Measurements from ENCODE around the gene SRRM5. TPM values are rescaled to one million over a fixed set of nuclear protein-coding genes. Genes with fewer than 3 reads are reported as not detected.

SRRM5 gene
- polyA plus RNA-seq, 2 of the 4 experiments (the other 2 are of a cell fraction), result 0.47 to 0.50 TPM

GRCh38 chr19:43575955-43576878 is 35.7 kb upstream of the SRRM5 start:
- DNase-seq (ENCODE audit: low read depth in 1 of 2, low spot score in 1 of 2) (no peak), ATAC-seq (peak in 1 of 2 experiments; percentile 6; a peak in 2 of 6 replicates), FAIRE-seq (no peak)
- ChIA-PET POLR2A (interaction anchor here (1.4 to 2.4 kb wide), 2 partner anchors 8 to 21 kb away, joined by 3 to 17 read pairs; partner anchors contain the start of genes IRGQ and ZNF576), CTCF (interaction anchor here (1.5 to 3.0 kb wide), 5 partner anchors 10 to 129 kb away, joined by 4 to 24 read pairs (median 9); no protein-coding TSS in a partner anchor)
- H3K27ac ChIP-seq, result peak overlapping the region; percentile 74 to 86
- WGBS (ENCODE audit: missing lambda C conversion rate), result 82% methylated on average over 37 of the region's 37 CpGs
- no peaks in the 10 kb centered on the region for H3K9me3 ChIP-seq
- H3K4me2 ChIP-seq, result peak overlapping the region; percentile 95
- H3K4me1 ChIP-seq, result peaks cover 11% of the 10 kb centered on the region
- peak overlapping the region; percentile 84 for H3K4me3 ChIP-seq
- no peak for TF ChIP-seq ZSCAN20 (CRISPR knock-in tag; IDR thresholded peaks at IDR 0.05)
- TF ChIP-seq JUNB (IDR thresholded peaks at IDR 0.05), result no peak
- no peak for TF ChIP-seq HMGXB4 (CRISPR knock-in tag; IDR thresholded peaks at IDR 0.05; ENCODE audit: borderline replicate concordance)
- no peak for TF ChIP-seq MAZ (IDR thresholded peaks at IDR 0.05; ENCODE audit: borderline replicate concordance, low read depth, low read length)
- no peak for TF ChIP-seq RNF2 (IDR thresholded peaks at IDR 0.05; ENCODE audit: borderline replicate concordance, low read depth)
- TF ChIP-seq PBX3 (IDR thresholded peaks at IDR 0.05), result no peak
- no peak for TF ChIP-seq BHLHE40 (IDR thresholded peaks at IDR 0.05; ENCODE audit: low read depth, low read length)
- no peak for TF ChIP-seq TP53 (CRISPR knock-in tag; IDR thresholded peaks at IDR 0.05)
- TF ChIP-seq BCL3 (IDR thresholded peaks at IDR 0.05), result no peak
- TF ChIP-seq RCOR1 (IDR thresholded peaks at IDR 0.05; ENCODE audit: low read depth, low read length), result no peak
- no peak for TF ChIP-seq CHD4 (IDR thresholded peaks at IDR 0.05; ENCODE audit: borderline replicate concordance)
- no peak for TF ChIP-seq EP300 (IDR thresholded peaks at IDR 0.05)
- no peak for TF ChIP-seq SREBF2 (IDR thresholded peaks at IDR 0.05)
- TF ChIP-seq ESRRA (IDR thresholded peaks at IDR 0.05; ENCODE audit: borderline replicate concordance, low read length), result no peak
- TF ChIP-seq, protein P1, sequence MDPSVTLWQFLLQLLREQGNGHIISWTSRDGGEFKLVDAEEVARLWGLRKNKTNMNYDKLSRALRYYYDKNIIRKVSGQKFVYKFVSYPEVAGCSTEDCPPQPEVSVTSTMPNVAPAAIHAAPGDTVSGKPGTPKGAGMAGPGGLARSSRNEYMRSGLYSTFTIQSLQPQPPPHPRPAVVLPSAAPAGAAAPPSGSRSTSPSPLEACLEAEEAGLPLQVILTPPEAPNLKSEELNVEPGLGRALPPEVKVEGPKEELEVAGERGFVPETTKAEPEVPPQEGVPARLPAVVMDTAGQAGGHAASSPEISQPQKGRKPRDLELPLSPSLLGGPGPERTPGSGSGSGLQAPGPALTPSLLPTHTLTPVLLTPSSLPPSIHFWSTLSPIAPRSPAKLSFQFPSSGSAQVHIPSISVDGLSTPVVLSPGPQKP (IDR thresholded peaks at IDR 0.05; ENCODE audit: low read depth, low read length), result no peak

- 80% methylated on average over 3 of the region's 3 CpGs for WGBS (ENCODE audit: missing lambda C conversion rate)
- no peaks in the 10 kb centered on the region for H3K9me3 ChIP-seq
- peaks cover 11% of the 10 kb centered on the region for H3K4me1 ChIP-seq
- no peak overlapping the region for H3K27ac ChIP-seq
- no peak overlapping the region for H3K4me3 ChIP-seq
- CTCF ChIA-PET, result interaction anchor here (2.0 kb wide), 1 partner anchor 23 kb away, joined by 12 read pairs; no protein-coding TSS in a partner anchor
- no peak for ATAC-seq
- no peak for DNase-seq (ENCODE audit: low read depth in 1 of 2, low spot score in 1 of 2)
- FAIRE-seq, result no peak
- H3K4me2 ChIP-seq, result no peak overlapping the region
- POLR2A ChIA-PET, result no interaction called here
- TF ChIP-seq POLR2AphosphoS2 (conservative IDR thresholded peaks at IDR 0.05; ENCODE audit: low read length), result no peak
- TF ChIP-seq CHD4 (IDR thresholded peaks at IDR 0.05; ENCODE audit: borderline replicate concordance), result no peak
- TF ChIP-seq MAX (IDR thresholded peaks at IDR 0.05), result no peak
- TF ChIP-seq, protein P1 (IDR thresholded peaks at IDR 0.05; ENCODE audit: low read depth, low read length), result no peak
- TF ChIP-seq PHF8 (IDR thresholded peaks at IDR 0.05; ENCODE audit: borderline replicate concordance, low read depth), result no peak
- no peak for TF ChIP-seq HOXB13 (CRISPR knock-in tag; IDR thresholded peaks at IDR 0.05; ENCODE audit: low read depth)
- TF ChIP-seq EHF (CRISPR knock-in tag; IDR thresholded peaks at IDR 0.05), result no peak
- no peak for TF ChIP-seq ATOH8 (CRISPR knock-in tag; IDR thresholded peaks at IDR 0.05; ENCODE audit: low read depth)
- TF ChIP-seq SREBF2 (IDR thresholded peaks at IDR 0.05), result no peak
- TF ChIP-seq CHD2 (IDR thresholded peaks at IDR 0.05; ENCODE audit: low read length, partially characterized antibody), result no peak
- TF ChIP-seq MAFK (IDR thresholded peaks at IDR 0.05; ENCODE audit: partially characterized antibody), result no peak
- TF ChIP-seq KDM5A (IDR thresholded peaks at IDR 0.05), result no peak
- TF ChIP-seq GATA3 (IDR thresholded peaks at IDR 0.05; ENCODE audit: borderline replicate concordance), result no peak
Observed at GRCh38 chr19:43578787-43579186, 33.1 kb upstream of the SRRM5 start.

All from A549 (cell line).